ENCODE measurements around the gene DPT. TPM values are rescaled to one million over a fixed set of nuclear protein-coding genes. Genes with fewer than 3 reads are reported as not detected.

The DPT gene
- total RNA-seq, 4 donors from 2014 or later, result 43.7 to 105 (median 57.5) TPM

GRCh38 chr1:168676029-168676812, 52.8 kb downstream of the DPT start:
- no peaks in the 10 kb centered on the region for H3K4me1 ChIP-seq
- intact Hi-C loops (cut with DNase I; ENCODE audit: low total_unique reads), result no loop called here
- no peak overlapping the region for H3K4me3 ChIP-seq
- DNase-seq, result no peak
- no peaks in the 10 kb centered on the region for H3K9me3 ChIP-seq
- TF ChIP-seq, protein P1, sequence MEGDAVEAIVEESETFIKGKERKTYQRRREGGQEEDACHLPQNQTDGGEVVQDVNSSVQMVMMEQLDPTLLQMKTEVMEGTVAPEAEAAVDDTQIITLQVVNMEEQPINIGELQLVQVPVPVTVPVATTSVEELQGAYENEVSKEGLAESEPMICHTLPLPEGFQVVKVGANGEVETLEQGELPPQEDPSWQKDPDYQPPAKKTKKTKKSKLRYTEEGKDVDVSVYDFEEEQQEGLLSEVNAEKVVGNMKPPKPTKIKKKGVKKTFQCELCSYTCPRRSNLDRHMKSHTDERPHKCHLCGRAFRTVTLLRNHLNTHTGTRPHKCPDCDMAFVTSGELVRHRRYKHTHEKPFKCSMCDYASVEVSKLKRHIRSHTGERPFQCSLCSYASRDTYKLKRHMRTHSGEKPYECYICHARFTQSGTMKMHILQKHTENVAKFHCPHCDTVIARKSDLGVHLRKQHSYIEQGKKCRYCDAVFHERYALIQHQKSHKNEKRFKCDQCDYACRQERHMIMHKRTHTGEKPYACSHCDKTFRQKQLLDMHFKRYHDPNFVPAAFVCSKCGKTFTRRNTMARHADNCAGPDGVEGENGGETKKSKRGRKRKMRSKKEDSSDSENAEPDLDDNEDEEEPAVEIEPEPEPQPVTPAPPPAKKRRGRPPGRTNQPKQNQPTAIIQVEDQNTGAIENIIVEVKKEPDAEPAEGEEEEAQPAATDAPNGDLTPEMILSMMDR (IDR thresholded peaks at IDR 0.05), result no peak
- no peak for TF ChIP-seq POLR2A (IDR thresholded peaks at IDR 0.05)
- no peaks in the 10 kb centered on the region for H3K27me3 ChIP-seq
- H3K27ac ChIP-seq, result no peak overlapping the region
- H3K36me3 ChIP-seq, result no peaks in the 10 kb centered on the region

DNA sequence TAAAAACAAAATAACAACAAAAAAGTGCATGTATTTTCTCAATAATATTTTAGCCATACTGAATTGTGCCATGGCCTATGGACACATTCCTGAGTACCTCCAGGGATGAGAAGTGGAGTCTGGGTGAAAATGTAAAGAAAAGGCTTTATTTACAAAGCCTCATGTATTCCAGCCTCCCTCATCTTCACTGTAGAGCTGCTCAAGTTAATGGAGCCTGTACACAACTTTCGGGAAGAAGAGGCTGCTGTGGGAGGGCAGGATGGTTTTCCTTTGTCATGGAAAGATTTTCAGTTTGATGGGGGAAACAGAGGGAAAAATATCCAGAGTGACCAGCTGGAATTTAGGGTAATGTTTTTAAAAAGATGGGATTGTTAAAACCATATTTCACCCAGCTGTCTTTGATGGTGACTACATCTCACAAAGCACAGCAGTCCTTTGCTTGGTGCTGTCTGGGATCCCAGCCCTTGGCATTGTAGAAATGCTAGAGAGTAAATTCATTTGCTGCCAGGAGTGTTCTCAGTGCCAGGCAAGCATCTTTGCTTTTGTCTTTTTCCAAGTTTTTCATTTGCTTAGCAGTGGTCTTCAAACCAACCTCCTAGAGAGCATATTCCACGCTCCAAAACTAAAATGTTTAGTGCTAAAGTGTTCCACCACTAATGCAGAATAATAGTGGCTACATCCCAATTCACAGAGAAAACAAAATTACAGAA, 54.9 kb downstream of the DPT start:
- Histone ChIP-seq H3K27me3 (no peaks in the 10 kb centered on the region), H3K4me3 (no peak overlapping the region), H3K4me1 (no peaks in the 10 kb centered on the region), H3K36me3 (no peaks in the 10 kb centered on the region), H3K9me3 (no peaks in the 10 kb centered on the region), H3K27ac (no peak overlapping the region)
- no peak for DNase-seq
- intact Hi-C loops (cut with DNase I; ENCODE audit: low total_unique reads), result no loop called here
- TF ChIP-seq POLR2A (IDR thresholded peaks at IDR 0.05), result no peak
- TF ChIP-seq, protein P1 (IDR thresholded peaks at IDR 0.05), result no peak

DNA sequence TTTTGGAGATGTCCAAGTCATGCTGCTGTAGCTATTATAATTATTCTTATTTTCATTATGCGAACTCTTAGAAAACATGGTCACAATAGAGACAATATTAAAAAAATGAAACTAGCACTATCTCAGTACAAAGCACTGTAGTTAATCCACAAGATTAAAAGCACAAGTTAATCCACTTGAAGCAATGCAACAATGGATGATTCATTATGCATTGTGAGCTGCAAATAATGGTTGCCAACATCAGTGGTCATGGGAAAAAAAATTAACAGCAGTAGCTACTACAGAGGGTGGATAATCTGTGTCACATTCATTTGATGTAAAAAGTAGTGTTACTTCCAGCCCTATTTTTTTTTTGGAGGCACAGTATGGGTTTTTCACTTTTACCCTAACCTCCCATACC, 56.7 kb downstream of the DPT start:
- no peak overlapping the region for H3K27ac ChIP-seq
- H3K27me3 ChIP-seq, result no peaks in the 10 kb centered on the region
- TF ChIP-seq, protein P1 (IDR thresholded peaks at IDR 0.05), result no peak
- no peak for TF ChIP-seq POLR2A (IDR thresholded peaks at IDR 0.05)
- H3K4me1 ChIP-seq, result no peaks in the 10 kb centered on the region
- no peak for DNase-seq
- H3K9me3 ChIP-seq, result no peaks in the 10 kb centered on the region
- no peaks in the 10 kb centered on the region for H3K36me3 ChIP-seq
- no peak overlapping the region for H3K4me3 ChIP-seq
- intact Hi-C loops (cut with DNase I; ENCODE audit: low total_unique reads), result no loop called here

- no peak overlapping the region for H3K27ac ChIP-seq
- TF ChIP-seq POLR2A (IDR thresholded peaks at IDR 0.05), result no peak
- TF ChIP-seq, protein P1 (IDR thresholded peaks at IDR 0.05), result no peak
- H3K36me3 ChIP-seq, result no peaks in the 10 kb centered on the region
- no peak for DNase-seq
- no peak overlapping the region for H3K4me3 ChIP-seq
- no peaks in the 10 kb centered on the region for H3K27me3 ChIP-seq
- no peaks in the 10 kb centered on the region for H3K4me1 ChIP-seq
- no peaks in the 10 kb centered on the region for H3K9me3 ChIP-seq
- intact Hi-C loops (cut with DNase I; ENCODE audit: low total_unique reads), result no loop called here
Measured at GRCh38 chr1:168671782-168672181, 57.2 kb downstream of the DPT start.

GRCh38 chr1:168665975-168666374, 63.0 kb downstream of the DPT start:
- DNase-seq, result no peak
- intact Hi-C loops (cut with DNase I; ENCODE audit: low total_unique reads), result no loop called here
- Histone ChIP-seq H3K4me1 (no peaks in the 10 kb centered on the region), H3K36me3 (no peaks in the 10 kb centered on the region), H3K27me3 (no peaks in the 10 kb centered on the region), H3K9me3 (no peaks in the 10 kb centered on the region), H3K27ac (no peak overlapping the region), H3K4me3 (no peak overlapping the region)
- TF ChIP-seq POLR2A (IDR thresholded peaks at IDR 0.05), result no peak
- TF ChIP-seq, protein P1 (IDR thresholded peaks at IDR 0.05), result no peak

All from uterus (tissue), 4 donors.